GM12892 (cell line): ENCODE measurements around the gene RAD23B.

ENCODE experiments used
- POLR2AphosphoS5 ChIP-seq: IDR thresholded peaks from 2 replicates; pipeline ENCODE4 v1.6.1; 2011; ENCODE audit warnings: low read depth, low read length, control low read depth
- TAF1 ChIP-seq: IDR thresholded peaks from 2 replicates; pipeline ENCODE4 v1.6.1; 2011; ENCODE audit warnings: low read depth, mild to moderate bottlenecking, control low read depth, low read length, borderline replicate concordance

- TF ChIP-seq TAF1: no peak
- no peak for TF ChIP-seq POLR2AphosphoS5
Measured at GRCh38 chr9:107350443-107350842, 67.4 kb downstream of the RAD23B start.
